IMR-90 (cell line): Measurements from ENCODE around the gene GPX3. TPM values are rescaled to one million over a fixed set of nuclear protein-coding genes. Genes with fewer than 3 reads are reported as not detected.

Source experiments
- ATAC-seq: fragments of 200-7000 bp; cut with Tn5 transposase; 2 replicates; pipeline ENCODE4 v1.9.1; 2020; ENCODE audit warnings: low read depth, mild to moderate bottlenecking, moderate library complexity
- BruUV-seq: library from RNA; stranded (reverse); fragments of 400-500 nt; replicated peaks from 2 replicates; lab custom pipeline; 2021; lab: Mats Ljungman, UMichigan
- CTCF ChIA-PET: fragments of 300-600 bp; formaldehyde crosslinking; extraction: SDS; loops from one replicate; lab custom pipeline; 2021; ENCODE audit warnings: antibody characterized with exemption; lab: Yijun Ruan, JAX
- POLR2A ChIA-PET: fragments of 300-600 bp; sonication (Branson Sonifier 250); formaldehyde crosslinking; loops from one replicate; lab custom pipeline; 2022; ENCODE audit warnings: antibody characterized with exemption; ENCODE audit not compliant: unreplicated experiment; lab: Charles Lee
- DNase-seq: peaks from one replicate; pipeline ENCODE4 v3.0.0; 2013
- H2AFZ ChIP-seq: replicated peaks from 2 replicates; pipeline ENCODE3; 2013; ENCODE audit warnings: low read length, mild to moderate bottlenecking; ENCODE audit not compliant: poor library complexity
- H2AK5ac ChIP-seq: 2 replicates; pipeline ENCODE4 v1.6.1; 2013; ENCODE audit warnings: low read depth, low read length, inconsistent platforms
- H2AK9ac ChIP-seq: replicated peaks from 2 replicates; pipeline ENCODE3; 2013; ENCODE audit warnings: mild to moderate bottlenecking, low read depth, low read length, moderate library complexity; ENCODE audit not compliant: poor library complexity
- H2BK120ac ChIP-seq: 2 replicates; pipeline ENCODE4 v1.6.1; 2013; ENCODE audit warnings: low read depth, low read length, inconsistent platforms
- H2BK15ac ChIP-seq: 3 replicates; pipeline ENCODE4 v1.6.1; 2013; ENCODE audit warnings: low read depth, low read length, inconsistent platforms
- H2BK20ac ChIP-seq: 2 replicates; pipeline ENCODE4 v1.6.1; 2013; ENCODE audit warnings: low read depth, mild to moderate bottlenecking, inconsistent platforms, low read length, moderate library complexity
- H2BK5ac ChIP-seq: 2 replicates; pipeline ENCODE4 v1.6.1; 2013; ENCODE audit warnings: mild to moderate bottlenecking, low read depth, low read length, inconsistent platforms; ENCODE audit not compliant: poor library complexity, severe bottlenecking
- H3K14ac ChIP-seq: replicated peaks from 2 replicates; pipeline ENCODE4 v1.6.1; 2013; ENCODE audit warnings: low read depth, low read length, inconsistent platforms
- H3K18ac ChIP-seq: 2 replicates; pipeline ENCODE4 v1.6.1; 2013; ENCODE audit warnings: low read depth, low read length, control low read depth
- H3K23ac ChIP-seq: 2 replicates; pipeline ENCODE4 v1.6.1; 2013; ENCODE audit warnings: low read depth, low read length, inconsistent platforms
- H3K27ac ChIP-seq: 2 replicates; pipeline ENCODE4 v1.5.1; 2013; ENCODE audit warnings: mild to moderate bottlenecking, control low read depth, low read length; ENCODE audit not compliant: insufficient read depth
- H3K27me3 ChIP-seq: 2 replicates; pipeline ENCODE4 v1.6.1; 2013; ENCODE audit warnings: low read length; ENCODE audit not compliant: control insufficient read depth, insufficient read depth
- H3K36me3 ChIP-seq: 2 replicates; pipeline ENCODE4 v1.6.1; 2013; ENCODE audit warnings: low read length, mixed read lengths; ENCODE audit not compliant: control insufficient read depth, insufficient read depth
- H3K4ac ChIP-seq: 2 replicates; pipeline ENCODE4 v1.6.1; 2013; ENCODE audit warnings: low read depth, low read length, inconsistent platforms
- H3K4me1 ChIP-seq: 2 replicates; pipeline ENCODE4 v1.6.1; 2013; ENCODE audit warnings: low read length, mixed read lengths; ENCODE audit not compliant: control insufficient read depth, insufficient read depth
- H3K4me2 ChIP-seq: 2 replicates; pipeline ENCODE4 v1.6.1; 2013; ENCODE audit warnings: low read depth, mild to moderate bottlenecking, control low read depth, low read length, moderate library complexity
- H3K4me3 ChIP-seq: 2 replicates; pipeline ENCODE4 v1.5.1; 2013; ENCODE audit warnings: low read depth, mild to moderate bottlenecking, control low read depth, low read length, moderate library complexity; ENCODE audit not compliant: insufficient read depth
- H3K56ac ChIP-seq: 2 replicates; pipeline ENCODE4 v1.6.1; 2013; ENCODE audit warnings: low read length, inconsistent platforms; ENCODE audit not compliant: insufficient read depth; ENCODE audit errors: extremely low read depth
- H3K79me1 ChIP-seq, 2 experiments: 2 replicates each; pipeline ENCODE4 v1.6.1; 2013; ENCODE audit warnings: low read length in 2 of 2, inconsistent platforms in 1 of 2, low read depth in 1 of 2
- H3K9ac ChIP-seq: 2 replicates; pipeline ENCODE4 v1.6.1; 2013; ENCODE audit warnings: low read depth, low read length, control low read depth
- H3K9me1 ChIP-seq: 2 replicates; pipeline ENCODE4 v1.6.1; 2013; ENCODE audit warnings: low read length, inconsistent platforms; ENCODE audit not compliant: insufficient read depth
- H3K9me3 ChIP-seq: 2 replicates; pipeline ENCODE4 v1.6.1; 2013; ENCODE audit warnings: low read length; ENCODE audit not compliant: control insufficient read depth, insufficient read depth
- H4K20me1 ChIP-seq: 2 replicates; pipeline ENCODE4 v1.6.1; 2013; ENCODE audit warnings: low read length, inconsistent platforms; ENCODE audit not compliant: insufficient read depth
- H4K5ac ChIP-seq: 2 replicates; pipeline ENCODE4 v1.6.1; 2013; ENCODE audit warnings: mild to moderate bottlenecking, low read depth, low read length, control low read depth
- H4K8ac ChIP-seq, 2 experiments: 2 replicates each; pipeline ENCODE4 v1.6.1; 2013; ENCODE audit warnings: low read depth in 2 of 2, low read length in 2 of 2, control low read depth in 1 of 2, inconsistent platforms in 1 of 2
- H4K91ac ChIP-seq: 2 replicates; pipeline ENCODE4 v1.6.1; 2013; ENCODE audit warnings: low read depth, low read length, inconsistent platforms; ENCODE audit not compliant: insufficient read depth
- CEBPB ChIP-seq: IDR thresholded peaks from 2 replicates; pipeline ENCODE4 v1.6.1; 2012; ENCODE audit warnings: low read depth, low read length, improper control_type of control experiment
- FOS ChIP-seq: fragments of 150-350 bp; IDR thresholded peaks from 2 replicates; pipeline ENCODE4 v1.6.1; 2016; ENCODE audit warnings: low read depth, low read length
- MAFK ChIP-seq: IDR thresholded peaks from 2 replicates; pipeline ENCODE4 v1.6.1; 2012; ENCODE audit warnings: low read depth, low read length, improper control_type of control experiment
- POLR2A ChIP-seq: IDR thresholded peaks from 2 replicates; pipeline ENCODE4 v1.6.1; 2012; ENCODE audit warnings: mild to moderate bottlenecking, low read depth, low read length
- RAD21 ChIP-seq: IDR thresholded peaks from 2 replicates; pipeline ENCODE4 v1.6.1; 2012; ENCODE audit warnings: low read length, improper control_type of control experiment
- RCOR1 ChIP-seq: IDR thresholded peaks from 2 replicates; pipeline ENCODE4 v1.6.1; 2012; ENCODE audit warnings: mild to moderate bottlenecking, low read length, improper control_type of control experiment; ENCODE audit not compliant: insufficient replicate concordance
- RFX5 ChIP-seq: IDR thresholded peaks from 2 replicates; pipeline ENCODE4 v1.8.0; 2012; ENCODE audit warnings: low read depth, mild to moderate bottlenecking, low read length, moderate library complexity
- USF2 ChIP-seq: fragments of 150-350 bp; IDR thresholded peaks from 2 replicates; pipeline ENCODE4 v1.6.1; 2017; ENCODE audit warnings: mild to moderate bottlenecking, antibody characterized with exemption, low read length, low read depth
- WGBS, 2 experiments: methylation state at CpG; one replicate each; pipeline versions ENCODE4 v1.1.5 to v1.1.7; 2013; ENCODE audit warnings: missing lambda C conversion rate in 2 of 2; ENCODE audit not compliant: insufficient read length in 1 of 2; ENCODE audit errors: extremely low coverage in 2 of 2; 5-methylcytosine and 5-hydroxymethylcytosine counted together
- dilution Hi-C: fragments of 300-500 bp; cut with HindIII; formaldehyde crosslinking; loops from one replicate; pipeline ENCODE4 v1.14.3; 2018; ENCODE audit warnings: low sequenced_read_pairs; ENCODE audit not compliant: unreplicated experiment
- in situ Hi-C: fragments of 300-500 bp; cut with MboI; formaldehyde crosslinking; loops from 3 replicates; pipeline ENCODE4 v1.14.3; 2019; ENCODE audit warnings: low sequenced_read_pairs, inconsistent platforms, mixed read lengths
- intact Hi-C: fragments of 100-400 bp; cut with micrococcal nuclease; formaldehyde crosslinking; loops from 2 replicates; pipeline ENCODE4 v1.10.0; 2022
- polyA plus RNA-seq, 3 experiments: library from polyadenylated mRNA; depleted of rRNA; stranded (reverse); fragments of >200 nt; gene quantifications; 2 replicates each; pipeline ENCODE4 v1.2.3, GENCODE V29; 2012; ENCODE audit warnings: low replicate concordance in 1 of 3
- total RNA-seq: library from RNA; depleted of rRNA; stranded (reverse); fragments of >200 nt; gene quantifications from 2 replicates; pipeline ENCODE4 v1.2.3, GENCODE V29; 2012
- TF ChIP-seq, protein P1 (sequence below): fragments of 150-350 bp; IDR thresholded peaks from 2 replicates; pipeline ENCODE4 v1.6.1; 2016; ENCODE audit warnings: low read depth, mild to moderate bottlenecking, low read length, moderate library complexity, borderline replicate concordance

Gene GPX3
- total and polyA plus RNA-seq, 2 of the 4 experiments (the other 2 are of a cell fraction), result 0.36 to 1.0 TPM

DNA sequence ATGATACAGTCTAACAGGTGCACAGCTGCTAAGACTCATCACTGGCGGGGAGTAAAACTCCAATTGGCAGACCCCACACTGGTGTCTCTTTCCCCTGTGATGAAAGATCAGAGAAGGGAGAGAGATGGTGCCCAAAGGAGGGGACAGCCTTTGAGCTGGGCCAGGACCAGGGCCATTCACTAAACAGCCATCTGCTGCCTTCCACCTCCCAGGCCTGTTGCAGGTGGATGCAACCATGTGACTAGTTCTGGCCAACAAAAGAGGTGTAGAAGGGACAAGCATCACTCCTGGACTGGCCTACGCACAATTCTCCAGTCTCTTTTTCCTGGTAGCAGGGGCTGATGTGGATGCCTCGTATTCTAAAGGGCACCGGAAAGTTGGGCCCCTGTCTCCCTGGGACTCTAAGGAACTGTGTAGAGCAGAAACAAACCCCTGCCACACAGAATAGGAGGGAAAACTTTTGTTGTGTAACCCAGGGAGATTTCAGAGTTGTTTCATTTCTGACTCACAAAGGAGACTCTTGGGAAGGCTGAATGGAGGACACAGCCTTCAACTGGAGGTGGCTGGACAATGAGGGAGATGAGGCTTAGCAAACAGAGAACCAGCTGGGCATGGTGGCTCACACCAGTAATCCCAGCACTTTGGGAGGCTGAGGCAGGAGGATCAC lies 33.5 kb downstream of the GPX3 start:
- Histone ChIP-seq H2AFZ (no peak overlapping the region), H3K27me3 (no peaks in the 10 kb centered on the region), H4K20me1 (peaks cover 10% of the 10 kb centered on the region), H3K18ac (no peak overlapping the region), H3K9me1 (peaks cover 10% of the 10 kb centered on the region), H3K23ac (no peak overlapping the region), H3K9ac (no peak overlapping the region), H2AK9ac (no peak overlapping the region), H3K27ac (no peak overlapping the region), H4K8ac (no peak overlapping the region), H4K91ac (no peak overlapping the region), H3K14ac (no peak overlapping the region), H2AK5ac (no peak overlapping the region), H3K4me2 (no peak overlapping the region), H3K4me1 (peaks cover 6% of the 10 kb centered on the region; the same call in 1 of the 2 replicates), H2BK15ac (no peak overlapping the region), H2BK20ac (no peak overlapping the region), H3K4me3 (no peak overlapping the region), H2BK5ac (no peak overlapping the region), H2BK120ac (no peak overlapping the region), H4K5ac (no peak overlapping the region), H3K9me3 (no peaks in the 10 kb centered on the region), H3K36me3 (peaks cover 45% of the 10 kb centered on the region), H3K79me1 (peaks cover 5 to 54% of the 10 kb centered on the region in 2 experiments; a peak in 3 of 4 replicates), H3K4ac (no peak overlapping the region), H3K56ac (no peak overlapping the region)
- no peak for DNase-seq
- ChIA-PET POLR2A (no interaction called here), CTCF (interaction anchor here (4.0 kb wide), 1 partner anchor 61 kb away, joined by 61 read pairs; no protein-coding TSS in a partner anchor)
- intact Hi-C loops, result no loop called here
- TF ChIP-seq, protein P1, sequence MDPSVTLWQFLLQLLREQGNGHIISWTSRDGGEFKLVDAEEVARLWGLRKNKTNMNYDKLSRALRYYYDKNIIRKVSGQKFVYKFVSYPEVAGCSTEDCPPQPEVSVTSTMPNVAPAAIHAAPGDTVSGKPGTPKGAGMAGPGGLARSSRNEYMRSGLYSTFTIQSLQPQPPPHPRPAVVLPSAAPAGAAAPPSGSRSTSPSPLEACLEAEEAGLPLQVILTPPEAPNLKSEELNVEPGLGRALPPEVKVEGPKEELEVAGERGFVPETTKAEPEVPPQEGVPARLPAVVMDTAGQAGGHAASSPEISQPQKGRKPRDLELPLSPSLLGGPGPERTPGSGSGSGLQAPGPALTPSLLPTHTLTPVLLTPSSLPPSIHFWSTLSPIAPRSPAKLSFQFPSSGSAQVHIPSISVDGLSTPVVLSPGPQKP, result no peak
- no peak for TF ChIP-seq FOS
- no peak for TF ChIP-seq USF2
- no peak for TF ChIP-seq RAD21
- TF ChIP-seq MAFK, result no peak
- TF ChIP-seq CEBPB, result no peak
- TF ChIP-seq RCOR1, result no peak
- no peak for TF ChIP-seq RFX5
- TF ChIP-seq POLR2A, result no peak
- ATAC-seq, result no peak
- in situ Hi-C loops, result loop anchor here (5.0 kb wide), 1 partner anchor 63 kb away; no protein-coding TSS in a partner anchor
- no CpG with 5 or more reads among the region's 4 CpGs for WGBS, 2 experiments
- no TSS peak for BruUV-seq
- dilution Hi-C loops, result no loop called here
